ENCODE measurements around the gene CGB7.
"Not testable (repeated sequence)": the region's sequence is repeated elsewhere in the genome, so short reads cannot be mapped to it uniquely, and the experiment has no call there.

- TF ChIP-seq, protein P1, sequence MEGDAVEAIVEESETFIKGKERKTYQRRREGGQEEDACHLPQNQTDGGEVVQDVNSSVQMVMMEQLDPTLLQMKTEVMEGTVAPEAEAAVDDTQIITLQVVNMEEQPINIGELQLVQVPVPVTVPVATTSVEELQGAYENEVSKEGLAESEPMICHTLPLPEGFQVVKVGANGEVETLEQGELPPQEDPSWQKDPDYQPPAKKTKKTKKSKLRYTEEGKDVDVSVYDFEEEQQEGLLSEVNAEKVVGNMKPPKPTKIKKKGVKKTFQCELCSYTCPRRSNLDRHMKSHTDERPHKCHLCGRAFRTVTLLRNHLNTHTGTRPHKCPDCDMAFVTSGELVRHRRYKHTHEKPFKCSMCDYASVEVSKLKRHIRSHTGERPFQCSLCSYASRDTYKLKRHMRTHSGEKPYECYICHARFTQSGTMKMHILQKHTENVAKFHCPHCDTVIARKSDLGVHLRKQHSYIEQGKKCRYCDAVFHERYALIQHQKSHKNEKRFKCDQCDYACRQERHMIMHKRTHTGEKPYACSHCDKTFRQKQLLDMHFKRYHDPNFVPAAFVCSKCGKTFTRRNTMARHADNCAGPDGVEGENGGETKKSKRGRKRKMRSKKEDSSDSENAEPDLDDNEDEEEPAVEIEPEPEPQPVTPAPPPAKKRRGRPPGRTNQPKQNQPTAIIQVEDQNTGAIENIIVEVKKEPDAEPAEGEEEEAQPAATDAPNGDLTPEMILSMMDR (IDR thresholded peaks at IDR 0.05; ENCODE audit: low read depth, low read length, poor library complexity, severe bottlenecking): not testable (repeated sequence)
- TF ChIP-seq EZH2phosphoT487 (IDR thresholded peaks at IDR 0.05; ENCODE audit: borderline replicate concordance, low read length): not testable (repeated sequence)
Observed at GRCh38 chr19:49038111-49038510, 19.4 kb downstream of the CGB7 start.

Measured in DOHH2 (cell line).